ENCODE measurements around the gene PGLYRP2. TPM values are rescaled to one million over a fixed set of nuclear protein-coding genes. Genes with fewer than 3 reads are reported as not detected.

The PGLYRP2 gene
- total and polyA plus RNA-seq, 2 of the 13 experiments (the other 11 are each of a cell fraction or from before 2014, with no cell fraction given), result 0.04 to 1.0 TPM

GRCh38 chr19:15479391-15480345 lies at the start of gene PGLYRP2 (continued):
- peak; percentile 65; the same call in 1 of the 2 replicates for TF ChIP-seq ZNF710 (CRISPR knock-in tag; IDR thresholded peaks at IDR 0.05; ENCODE audit: borderline replicate concordance)
- TF ChIP-seq NFKB2 (CRISPR knock-in tag; IDR thresholded peaks at IDR 0.05; ENCODE audit: borderline replicate concordance), result 0 out of 2 replicates have a peak, but pooled peaks have one; percentile 71
- no peak for TF ChIP-seq ZNF775 (CRISPR knock-in tag; IDR thresholded peaks at IDR 0.05; ENCODE audit: borderline replicate concordance)
- peak; percentile 26 for TF ChIP-seq XRCC5 (optimal IDR thresholded peaks at IDR 0.05; ENCODE audit: low read length)
- 0 out of 2 replicates have a peak, but pooled peaks have one; percentile 33 for TF ChIP-seq MYC (CRISPR knock-in tag; IDR thresholded peaks at IDR 0.05; ENCODE audit: borderline replicate concordance)
- TF ChIP-seq ZNF274 (CRISPR knock-in tag; IDR thresholded peaks at IDR 0.05), result 0 out of 2 replicates have a peak, but pooled peaks have one; percentile 60
- TF ChIP-seq RXRA (CRISPR knock-in tag; IDR thresholded peaks at IDR 0.05), result peak; percentile 65; the same call in 1 of the 2 replicates
- 0 out of 2 replicates have a peak, but pooled peaks have one; percentile 28 for TF ChIP-seq SAP130 (CRISPR knock-in tag; IDR thresholded peaks at IDR 0.05; ENCODE audit: low read depth)
- TF ChIP-seq SALL2 (CRISPR knock-in tag; IDR thresholded peaks at IDR 0.05), result 0 out of 2 replicates have a peak, but pooled peaks have one; percentile 57
- peak; percentile 99 for TF ChIP-seq ZNF629 (CRISPR knock-in tag; conservative IDR thresholded peaks at IDR 0.05)
- no peak for TF ChIP-seq NONO (IDR thresholded peaks at IDR 0.05)
- TF ChIP-seq NONO (CRISPR knock-in tag; conservative IDR thresholded peaks at IDR 0.05), result peak; percentile 67; the same call in 1 of the 2 replicates
- TF ChIP-seq SMAD1 (CRISPR knock-in tag; IDR thresholded peaks at IDR 0.05; ENCODE audit: borderline replicate concordance, low read depth), result no peak
- peak; percentile 80; the same call in 1 of the 2 replicates for TF ChIP-seq ZNF556 (CRISPR knock-in tag; IDR thresholded peaks at IDR 0.05; ENCODE audit: borderline replicate concordance)
- peak; percentile 64; the same call in 1 of the 2 replicates for TF ChIP-seq ZFP90 (CRISPR knock-in tag; IDR thresholded peaks at IDR 0.05; ENCODE audit: borderline replicate concordance)
- peak; percentile 86 for TF ChIP-seq NCOR1 (IDR thresholded peaks at IDR 0.05; ENCODE audit: borderline replicate concordance, low read length)
- TF ChIP-seq ZBTB7A (CRISPR knock-in tag; IDR thresholded peaks at IDR 0.05), result 0 out of 2 replicates have a peak, but pooled peaks have one; percentile 65
- TF ChIP-seq ZNF430 (CRISPR knock-in tag; IDR thresholded peaks at IDR 0.05), result no peak
- no peak for TF ChIP-seq ZNF468 (CRISPR knock-in tag; IDR thresholded peaks at IDR 0.05)
- TF ChIP-seq KDM5B (CRISPR knock-in tag; IDR thresholded peaks at IDR 0.05; ENCODE audit: borderline replicate concordance), result peak; percentile 55; the same call in 1 of the 2 replicates
- no peak for TF ChIP-seq ZNF597 (CRISPR knock-in tag; IDR thresholded peaks at IDR 0.05)
- TF ChIP-seq ZMYM3 (CRISPR knock-in tag; IDR thresholded peaks at IDR 0.05), result peak; percentile 95
- peak; percentile 92 for TF ChIP-seq ZNF292 (CRISPR knock-in tag; IDR thresholded peaks at IDR 0.05; ENCODE audit: borderline replicate concordance, low read depth)
- TF ChIP-seq ZNF644 (CRISPR knock-in tag; IDR thresholded peaks at IDR 0.05; ENCODE audit: low read depth), result no peak
